HG02763 (cell line): Measurements from ENCODE around the gene C4BPB.
A peak's percentile ranks its signal among the peaks of the same experiment; 100 is the strongest.
"Not testable (repeated sequence)": the region's sequence is repeated elsewhere in the genome, so short reads cannot be mapped to it uniquely, and the experiment has no call there.

Experiments
- ATAC-seq: cut with Tn5 transposase; IDR thresholded peaks from one replicate; pipeline ENCODE4 v1.9.1; 2021; ENCODE audit warnings: mild to moderate bottlenecking, moderate library complexity; ENCODE audit not compliant: unreplicated experiment

Gene C4BPB

GRCh38 chr1:207088701-207089626, at the start of gene C4BPB:
Gene C4BPB (plus strand): TSS chr1:207088860. CDS start chr1:207089532, 672 bp downstream.
- no peak for ATAC-seq

- ATAC-seq: no peak
Observed at GRCh38 chr1:207039380-207040180, 49.1 kb upstream of the C4BPB start.

GRCh38 chr1:207040181-207040533, 48.5 kb upstream of the C4BPB start:
- no peak for ATAC-seq

GRCh38 chr1:207041397-207041796, 47.3 kb upstream of the C4BPB start:
- ATAC-seq: not testable (repeated sequence)

GRCh38 chr1:207045453-207045852, 43.2 kb upstream of the C4BPB start:
- ATAC-seq: no peak

GRCh38 chr1:207047505-207047904, 41.2 kb upstream of the C4BPB start:
- no peak for ATAC-seq

GRCh38 chr1:207048041-207048440, 40.6 kb upstream of the C4BPB start:
- no peak for ATAC-seq

GRCh38 chr1:207049054-207049453, 39.6 kb upstream of the C4BPB start:
- no peak for ATAC-seq

GRCh38 chr1:207049514-207049913, 39.1 kb upstream of the C4BPB start:
- no peak for ATAC-seq

- ATAC-seq: no peak
Observed at GRCh38 chr1:207049974-207050391, 38.7 kb upstream of the C4BPB start.

- no peak for ATAC-seq
Observed at GRCh38 chr1:207050480-207051190, 38.0 kb upstream of the C4BPB start.

GRCh38 chr1:207051191-207051943, 37.3 kb upstream of the C4BPB start, which contains the start of gene YOD1:
Gene YOD1 (minus strand): TSS chr1:207051208. CDS start chr1:207051030, 178 bp downstream.
- ATAC-seq: no peak

GRCh38 chr1:207052911-207053769, 35.5 kb upstream of the C4BPB start, which contains the start of gene PFKFB2:
Gene PFKFB2 (plus strand): TSS chr1:207053275. CDS start chr1:207054718, 1,443 bp downstream.
- ATAC-seq: peak; percentile 72

GRCh38 chr1:207054491-207054890, 34.2 kb upstream of the C4BPB start:
- ATAC-seq: no peak

GRCh38 chr1:207055386-207056001, 33.2 kb upstream of the C4BPB start:
- ATAC-seq: no peak

- ATAC-seq: no peak
Observed at GRCh38 chr1:207056673-207057072, 32.0 kb upstream of the C4BPB start.

- ATAC-seq: no peak
Observed at GRCh38 chr1:207058252-207058651, 30.4 kb upstream of the C4BPB start.

GRCh38 chr1:207058878-207059867, 29.5 kb upstream of the C4BPB start:
- ATAC-seq: no peak
